OCI-LY1 (cell line): ENCODE measurements around the gene ZMYM3.

Experiments
- EZH2 ChIP-seq: fragments of 200-600 bp; sonication (generic), shearing (Covaris generic); IDR thresholded peaks from 2 replicates; pipeline ENCODE4 v1.8.0; 2017; ENCODE audit warnings: borderline replicate concordance, mixed run types, mild to moderate bottlenecking, antibody characterized with exemption, low read length, moderate library complexity, mixed read lengths
- TF ChIP-seq, protein P1 (sequence below): fragments of 200-600 bp; sonication (generic), shearing (Covaris generic); IDR thresholded peaks from 2 replicates; pipeline ENCODE4 v1.5.1; 2017; ENCODE audit warnings: mild to moderate bottlenecking, antibody characterized with exemption, low read length, moderate library complexity, mixed read lengths

GRCh38 chrX:71301195-71301924 lies 47.4 kb upstream of the ZMYM3 start, which contains the start of gene ITGB1BP2:
- TF ChIP-seq, protein P1, sequence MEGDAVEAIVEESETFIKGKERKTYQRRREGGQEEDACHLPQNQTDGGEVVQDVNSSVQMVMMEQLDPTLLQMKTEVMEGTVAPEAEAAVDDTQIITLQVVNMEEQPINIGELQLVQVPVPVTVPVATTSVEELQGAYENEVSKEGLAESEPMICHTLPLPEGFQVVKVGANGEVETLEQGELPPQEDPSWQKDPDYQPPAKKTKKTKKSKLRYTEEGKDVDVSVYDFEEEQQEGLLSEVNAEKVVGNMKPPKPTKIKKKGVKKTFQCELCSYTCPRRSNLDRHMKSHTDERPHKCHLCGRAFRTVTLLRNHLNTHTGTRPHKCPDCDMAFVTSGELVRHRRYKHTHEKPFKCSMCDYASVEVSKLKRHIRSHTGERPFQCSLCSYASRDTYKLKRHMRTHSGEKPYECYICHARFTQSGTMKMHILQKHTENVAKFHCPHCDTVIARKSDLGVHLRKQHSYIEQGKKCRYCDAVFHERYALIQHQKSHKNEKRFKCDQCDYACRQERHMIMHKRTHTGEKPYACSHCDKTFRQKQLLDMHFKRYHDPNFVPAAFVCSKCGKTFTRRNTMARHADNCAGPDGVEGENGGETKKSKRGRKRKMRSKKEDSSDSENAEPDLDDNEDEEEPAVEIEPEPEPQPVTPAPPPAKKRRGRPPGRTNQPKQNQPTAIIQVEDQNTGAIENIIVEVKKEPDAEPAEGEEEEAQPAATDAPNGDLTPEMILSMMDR, result no peak
- no peak for TF ChIP-seq EZH2
